ENCODE results near the gene PPM1E. TPM values are rescaled to one million over a fixed set of nuclear protein-coding genes. Genes with fewer than 3 reads are reported as not detected.
"Not testable (repeated sequence)": the region's sequence is repeated elsewhere in the genome, so short reads cannot be mapped to it uniquely, and the experiment has no call there.

PPM1E gene
- polyA plus RNA-seq, 3 donors: not detected

- Histone ChIP-seq H3K27ac (ENCODE audit: low read depth in 1 of 2, low read length in 2 of 2) (no peak overlapping the region), H4K20me1 (ENCODE audit: insufficient read depth, low read length) (no peaks in the 10 kb centered on the region), H3K79me2 (ENCODE audit: insufficient read depth, low read length) (no peaks in the 10 kb centered on the region), H3K27me3 (ENCODE audit: control insufficient read depth in 2 of 2, insufficient read depth in 2 of 2, low read length in 2 of 2) (peaks cover 9 to 10% of the 10 kb centered on the region in 2 donors), H3K4me3 (replicated peaks in 1 of 3; ENCODE audit: low read depth in 2 of 3, low read length in 3 of 3) (no peak overlapping the region), H3K4me1 (ENCODE audit: control insufficient read depth in 1 of 2, insufficient read depth in 2 of 2, low read length in 2 of 2) (no peaks in the 10 kb centered on the region), H3K9me3 (replicated peaks in 1 of 2; ENCODE audit: control insufficient read depth in 1 of 2, insufficient read depth in 1 of 2, low read length in 2 of 2) (no peaks in the 10 kb centered on the region), H3K4me2 (replicated peaks; ENCODE audit: extremely low read depth, low read length, poor library complexity, severe bottlenecking) (no peak overlapping the region), H3K36me3 (replicated peaks in 1 of 2; ENCODE audit: control insufficient read depth in 1 of 2, insufficient read depth in 2 of 2, low read length in 2 of 2) (no peaks in the 10 kb centered on the region), H2AFZ (ENCODE audit: insufficient read depth, low read depth, low read length, poor library complexity, severe bottlenecking) (no peak overlapping the region), H3K9ac (ENCODE audit: insufficient read depth, low read length, poor library complexity, severe bottlenecking) (no peak overlapping the region)
- peaks cover 9 to 17% (median 13%) of the 10 kb centered on the region in 3 donors for H3K27me3 Mint-ChIP-seq (ENCODE audit: low read depth in 3 of 3)
- intact Hi-C loops (cut with micrococcal nuclease): no loop called here
- H3K4me3 Mint-ChIP-seq: no peak overlapping the region
- H3K4me1 Mint-ChIP-seq: no peaks in the 10 kb centered on the region
- no CpG with 5 or more reads among the region's 1 CpG for WGBS (ENCODE audit: insufficient coverage)
- no peak for DNase-seq
- no peaks in the 10 kb centered on the region for H3K9me3 Mint-ChIP-seq
- H3K27ac Mint-ChIP-seq: no peak overlapping the region
- no peaks in the 10 kb centered on the region for H3K36me3 Mint-ChIP-seq
- TF ChIP-seq CTCF (IDR thresholded peaks at IDR 0.05): no peak
Measured at GRCh38 chr17:58747674-58748073, 8.0 kb upstream of the PPM1E start.

GRCh38 chr17:58749627-58750026 is 6.0 kb upstream of the PPM1E start:
- H3K27ac Mint-ChIP-seq; H3K9ac ChIP-seq (ENCODE audit: insufficient read depth, low read length, poor library complexity, severe bottlenecking); DNase-seq; H3K4me2 ChIP-seq (replicated peaks; ENCODE audit: extremely low read depth, low read length, poor library complexity, severe bottlenecking); H3K4me1 ChIP-seq (ENCODE audit: control insufficient read depth in 1 of 2, insufficient read depth in 2 of 2, low read length in 2 of 2); H3K4me1 Mint-ChIP-seq; H3K36me3 ChIP-seq (replicated peaks in 1 of 2; ENCODE audit: control insufficient read depth in 1 of 2, insufficient read depth in 2 of 2, low read length in 2 of 2); H3K9me3 Mint-ChIP-seq; H4K20me1 ChIP-seq (ENCODE audit: insufficient read depth, low read length); H3K79me2 ChIP-seq (ENCODE audit: insufficient read depth, low read length); H3K4me3 ChIP-seq (replicated peaks in 1 of 3; ENCODE audit: low read depth in 2 of 3, low read length in 3 of 3); H3K4me3 Mint-ChIP-seq; H3K9me3 ChIP-seq (replicated peaks in 1 of 2; ENCODE audit: control insufficient read depth in 1 of 2, insufficient read depth in 1 of 2, low read length in 2 of 2); H3K36me3 Mint-ChIP-seq; intact Hi-C loops (cut with micrococcal nuclease); H2AFZ ChIP-seq (ENCODE audit: insufficient read depth, low read depth, low read length, poor library complexity, severe bottlenecking); H3K27ac ChIP-seq (ENCODE audit: low read depth in 1 of 2, low read length in 2 of 2): not testable (repeated sequence)
- peaks cover 24 to 36% (median 27%) of the 10 kb centered on the region in 3 donors for H3K27me3 Mint-ChIP-seq (ENCODE audit: low read depth in 3 of 3)
- H3K27me3 ChIP-seq (ENCODE audit: control insufficient read depth in 2 of 2, insufficient read depth in 2 of 2, low read length in 2 of 2): peaks cover 21 to 30% of the 10 kb centered on the region in 2 donors

Measured in CD14-positive monocyte (primary cell).